Measurements from ENCODE around the gene MYBPH. TPM values are rescaled to one million over a fixed set of nuclear protein-coding genes. Genes with fewer than 3 reads are reported as not detected.

Gene MYBPH
- total and polyA plus RNA-seq, 10 donors, result 0.09 to 2.7 (median 0.32) TPM; not detected in 3

- TF ChIP-seq POLR2AphosphoS5 (IDR thresholded peaks at IDR 0.05) (no peak), CTCF (IDR thresholded peaks at IDR 0.05 in 8 of 11, conservative IDR thresholded peaks at IDR 0.05 in 3 of 11) (no peak), POLR2A (IDR thresholded peaks at IDR 0.05) (no peak)
- H3K27ac ChIP-seq, result peak overlapping the region in 1 of 8 donors; percentile 71
- no peaks in the 10 kb centered on the region for H3K36me3 ChIP-seq
- no peak for DNase-seq
- peaks cover 9 to 59% (median 37%) of the 10 kb centered on the region in 6 donors for H3K4me1 ChIP-seq
- intact Hi-C loops (cut with DNase I; ENCODE audit: low total_unique reads), result no loop called here
- no peak overlapping the region for H3K4me3 ChIP-seq
- 66 to 83% (median 75%) methylated on average over 5 of the region's 5 CpGs for WGBS, 5 donors
- peaks cover 0 to 95% (median 23%) of the 10 kb centered on the region in 7 donors for H3K27me3 ChIP-seq (replicated peaks in 1 of 7)
- H3K9me3 ChIP-seq, result no peaks in the 10 kb centered on the region
Measured at GRCh38 chr1:203124546-203125317, 50.9 kb downstream of the MYBPH start.

GRCh38 chr1:203124011-203124410, 51.6 kb downstream of the MYBPH start:
- DNase-seq, result no peak
- H3K36me3 ChIP-seq, result no peaks in the 10 kb centered on the region
- no peak for TF ChIP-seq POLR2AphosphoS5 (IDR thresholded peaks at IDR 0.05)
- TF ChIP-seq CTCF (IDR thresholded peaks at IDR 0.05 in 8 of 11, conservative IDR thresholded peaks at IDR 0.05 in 3 of 11), result no peak
- H3K4me3 ChIP-seq, result no peak overlapping the region
- no peaks in the 10 kb centered on the region for H3K9me3 ChIP-seq
- peaks cover 0 to 95% (median 23%) of the 10 kb centered on the region in 7 donors for H3K27me3 ChIP-seq (replicated peaks in 1 of 7)
- intact Hi-C loops (cut with DNase I; ENCODE audit: low total_unique reads), result no loop called here
- H3K27ac ChIP-seq, result no peak overlapping the region
- 49 to 72% (median 61%) methylated on average over 5 of the region's 5 CpGs for WGBS, 5 donors
- peaks cover 9 to 52% (median 31%) of the 10 kb centered on the region in 6 donors for H3K4me1 ChIP-seq

- TF ChIP-seq CTCF (IDR thresholded peaks at IDR 0.05 in 8 of 11, conservative IDR thresholded peaks at IDR 0.05 in 3 of 11) (no peak), POLR2A (IDR thresholded peaks at IDR 0.05) (no peak), POLR2AphosphoS5 (IDR thresholded peaks at IDR 0.05) (no peak)
- Histone ChIP-seq H3K9me3 (no peaks in the 10 kb centered on the region), H3K4me1 (peaks cover 2 to 44% (median 17%) of the 10 kb centered on the region in 6 donors), H3K36me3 (no peaks in the 10 kb centered on the region), H3K4me3 (no peak overlapping the region), H3K27ac (no peak overlapping the region), H3K27me3 (replicated peaks in 1 of 7) (peaks cover 0 to 95% (median 20%) of the 10 kb centered on the region in 7 donors)
- 76 to 90% (median 81%) methylated on average over 2 of the region's 2 CpGs for WGBS, 5 donors
- intact Hi-C loops (cut with DNase I; ENCODE audit: low total_unique reads), result no loop called here
- DNase-seq, result no peak
Measured at GRCh38 chr1:203122159-203122558, 53.5 kb downstream of the MYBPH start.

GRCh38 chr1:203121186-203122015, 54.2 kb downstream of the MYBPH start:
- Histone ChIP-seq H3K4me1 (peaks cover 0 to 36% (median 9%) of the 10 kb centered on the region in 6 donors), H3K36me3 (no peaks in the 10 kb centered on the region), H3K4me3 (no peak overlapping the region), H3K9me3 (no peaks in the 10 kb centered on the region), H3K27ac (peak overlapping the region in 1 of 8 donors; percentile 21), H3K27me3 (replicated peaks in 1 of 7) (peaks cover 0 to 95% (median 15%) of the 10 kb centered on the region in 7 donors)
- DNase-seq, result no peak
- intact Hi-C loops (cut with DNase I; ENCODE audit: low total_unique reads), result no loop called here
- WGBS, 5 donors, result 31 to 37% (median 34%) methylated on average over 11 of the region's 11 CpGs
- TF ChIP-seq POLR2A (IDR thresholded peaks at IDR 0.05) (no peak), CTCF (IDR thresholded peaks at IDR 0.05 in 8 of 11, conservative IDR thresholded peaks at IDR 0.05 in 3 of 11) (no peak), POLR2AphosphoS5 (IDR thresholded peaks at IDR 0.05) (no peak)
